ENCODE data around the gene SLC22A3. TPM values are rescaled to one million over a fixed set of nuclear protein-coding genes. Genes with fewer than 3 reads are reported as not detected.

SLC22A3 gene
- total and polyA plus RNA-seq, 2 of the 4 experiments (the other 2 are of a cell fraction), result not detected

DNA sequence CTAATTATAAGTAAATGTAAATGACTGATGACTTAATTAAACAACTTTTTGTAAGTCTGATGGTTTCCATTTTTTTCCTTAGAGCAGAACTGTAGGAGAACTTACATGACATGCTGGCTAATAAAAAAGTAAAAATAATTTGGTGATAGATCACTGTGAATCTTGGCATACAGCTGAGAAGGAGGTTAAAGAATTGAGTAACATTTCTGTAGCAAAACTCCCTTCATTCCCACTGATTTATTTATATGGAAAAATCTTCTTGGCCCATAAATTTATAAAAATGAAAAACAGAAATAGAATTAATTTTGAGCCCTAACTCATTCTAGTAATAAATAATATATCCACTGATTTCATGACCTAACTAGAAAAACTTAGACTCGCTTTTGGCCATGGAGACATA is 48.1 kb downstream of the SLC22A3 start:
- Histone ChIP-seq H3K9me3 (ENCODE audit: control insufficient read depth, insufficient read depth, low read length) (no peaks in the 10 kb centered on the region), H4K91ac (ENCODE audit: insufficient read depth, low read depth, low read length) (no peak overlapping the region), H3K36me3 (ENCODE audit: control insufficient read depth, insufficient read depth, low read length) (no peaks in the 10 kb centered on the region), H2BK20ac (ENCODE audit: low read depth, low read length) (no peak overlapping the region), H2BK5ac (ENCODE audit: low read depth, low read length, poor library complexity, severe bottlenecking) (no peak overlapping the region), H3K9ac (ENCODE audit: low read depth, low read length) (no peak overlapping the region), H2AK9ac (replicated peaks; ENCODE audit: low read depth, low read length, poor library complexity) (no peak overlapping the region), H3K56ac (ENCODE audit: extremely low read depth, insufficient read depth, low read length) (no peak overlapping the region), H3K4me2 (ENCODE audit: low read depth, low read length) (no peak overlapping the region), H3K79me1 (ENCODE audit: low read depth in 1 of 2, low read length in 2 of 2) (no peaks in the 10 kb centered on the region), H3K4me1 (ENCODE audit: control insufficient read depth, insufficient read depth, low read length) (no peaks in the 10 kb centered on the region), H2BK15ac (ENCODE audit: low read depth, low read length) (no peak overlapping the region), H3K18ac (ENCODE audit: low read depth, low read length) (no peak overlapping the region), H3K14ac (replicated peaks; ENCODE audit: low read depth, low read length) (no peak overlapping the region), H4K5ac (ENCODE audit: low read depth, low read length) (no peak overlapping the region), H4K20me1 (ENCODE audit: insufficient read depth, low read length) (no peaks in the 10 kb centered on the region), H3K4me3 (ENCODE audit: insufficient read depth, low read depth, low read length) (no peak overlapping the region), H3K27ac (ENCODE audit: insufficient read depth, low read length) (no peak overlapping the region), H3K9me1 (ENCODE audit: insufficient read depth, low read length) (no peaks in the 10 kb centered on the region), H3K4ac (ENCODE audit: low read depth, low read length) (no peak overlapping the region), H2AK5ac (ENCODE audit: low read depth, low read length) (no peak overlapping the region), H2BK120ac (ENCODE audit: low read depth, low read length) (no peak overlapping the region), H3K23ac (ENCODE audit: low read depth, low read length) (no peak overlapping the region), H3K27me3 (ENCODE audit: control insufficient read depth, insufficient read depth, low read length) (no peaks in the 10 kb centered on the region), H4K8ac (ENCODE audit: low read depth in 2 of 2, low read length in 2 of 2) (no peak overlapping the region), H2AFZ (replicated peaks; ENCODE audit: low read length, poor library complexity) (no peak overlapping the region)
- in situ Hi-C loops (cut with MboI; ENCODE audit: low sequenced_read_pairs) (no loop called here), intact Hi-C loops (cut with micrococcal nuclease) (no loop called here), dilution Hi-C loops (cut with HindIII; ENCODE audit: low sequenced_read_pairs, unreplicated experiment) (no loop called here)
- BruUV-seq (replicated peaks), result no TSS peak
- ChIA-PET POLR2A (ENCODE audit: unreplicated experiment) (no interaction called here), CTCF (no interaction called here)
- TF ChIP-seq, protein P1, sequence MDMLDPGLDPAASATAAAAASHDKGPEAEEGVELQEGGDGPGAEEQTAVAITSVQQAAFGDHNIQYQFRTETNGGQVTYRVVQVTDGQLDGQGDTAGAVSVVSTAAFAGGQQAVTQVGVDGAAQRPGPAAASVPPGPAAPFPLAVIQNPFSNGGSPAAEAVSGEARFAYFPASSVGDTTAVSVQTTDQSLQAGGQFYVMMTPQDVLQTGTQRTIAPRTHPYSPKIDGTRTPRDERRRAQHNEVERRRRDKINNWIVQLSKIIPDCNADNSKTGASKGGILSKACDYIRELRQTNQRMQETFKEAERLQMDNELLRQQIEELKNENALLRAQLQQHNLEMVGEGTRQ (IDR thresholded peaks at IDR 0.05; ENCODE audit: low read depth, low read length), result no peak
- TF ChIP-seq RFX5 (IDR thresholded peaks at IDR 0.05; ENCODE audit: low read depth, low read length), result no peak
- no peak for DNase-seq
- WGBS, 2 experiments (ENCODE audit: extremely low coverage in 2 of 2, insufficient read length in 1 of 2), result no CpG with 5 or more reads among the region's 1 CpG
- ATAC-seq (ENCODE audit: low read depth), result no peak
